B cell (primary cell): ENCODE data around the gene PRRG2. TPM values are rescaled to one million over a fixed set of nuclear protein-coding genes. Genes with fewer than 3 reads are reported as not detected.

Source experiments
- ATAC-seq: fragments of 200-7000 bp; cut with Tn5 transposase; one replicate; pipeline ENCODE4 v1.10.0; 2021; ENCODE audit warnings: low read depth, mild to moderate bottlenecking, moderate number of reproducible peaks, moderate library complexity
- CTCF ChIA-PET: fragments of 350-600 bp; sonication (Branson Sonifier 250); formaldehyde crosslinking; loops from one replicate; lab custom pipeline; 2021; ENCODE audit warnings: antibody characterized with exemption, inconsistent platforms; lab: Charles Lee
- POLR2A ChIA-PET: fragments of 350-600 bp; sonication (Branson Sonifier 250); formaldehyde crosslinking; loops from one replicate; lab custom pipeline; 2021; ENCODE audit warnings: antibody characterized with exemption; lab: Charles Lee
- DNase-seq: peaks from one replicate; pipeline ENCODE4 v3.0.0; 2013
- H2AFZ ChIP-seq: 2 replicates; pipeline ENCODE4 v1.6.1; 2012; ENCODE audit warnings: mild to moderate bottlenecking, low read depth, low read length; ENCODE audit not compliant: insufficient read depth, poor library complexity, severe bottlenecking
- H3K27ac ChIP-seq, 2 donors: 1 replicate in 1 of 2; 2 replicates in 1 of 2; pipeline ENCODE4 v1.5.1; 2012 to 2013; ENCODE audit warnings: low read length in 2 of 2, mild to moderate bottlenecking in 2 of 2, moderate library complexity in 1 of 2
- H3K27me3 ChIP-seq, 4 experiments: fragments of 200-600 bp in 1 of 4; sonication (generic) in 1 of 4; replicated peaks in 1 of 4; 1 replicate in 2 of 4; 2 replicates in 2 of 4; pipeline versions ENCODE4 v1.6.1 to v1.7.0; 2013 to 2016; ENCODE audit warnings: low read length in 3 of 4, mild to moderate bottlenecking in 2 of 4, mixed read lengths in 1 of 4, moderate library complexity in 1 of 4; ENCODE audit not compliant: insufficient read depth in 4 of 4, control insufficient read depth in 3 of 4; ENCODE audit errors: control extremely low read depth in 1 of 4
- H3K36me3 ChIP-seq, 2 experiments: replicated peaks in 1 of 2; 1 replicate in 1 of 2; 2 replicates in 1 of 2; pipeline versions ENCODE4 v1.6.1 to v1.7.1; 2013; ENCODE audit warnings: low read length in 1 of 2; ENCODE audit not compliant: insufficient read depth in 2 of 2, control insufficient read depth in 1 of 2; ENCODE audit errors: control extremely low read depth in 1 of 2, extremely low read depth in 1 of 2
- H3K4me1 ChIP-seq, 2 donors: fragments of 200-600 bp in 1 of 2; sonication (generic) in 1 of 2; 1 replicate in 1 of 2; 2 replicates in 1 of 2; pipeline versions ENCODE4 v1.5.1 to v1.6.1; 2013 to 2017; ENCODE audit warnings: low read length in 2 of 2; ENCODE audit not compliant: control insufficient read depth in 2 of 2, insufficient read depth in 2 of 2
- H3K4me2 ChIP-seq: replicated peaks from 2 replicates; pipeline ENCODE3; 2012; ENCODE audit warnings: mild to moderate bottlenecking, low read depth, low read length; ENCODE audit not compliant: poor library complexity, severe bottlenecking
- H3K4me3 ChIP-seq, 5 experiments: fragments of 200-600 bp in 1 of 5; sonication (generic) in 1 of 5; 1 replicate in 3 of 5; 2 replicates in 2 of 5; pipeline versions ENCODE4 v1.5.1 to v1.7.0; 2011 to 2016; ENCODE audit warnings: low read length in 4 of 5, mild to moderate bottlenecking in 4 of 5, low read depth in 2 of 5, control low read depth in 1 of 5, moderate library complexity in 1 of 5; ENCODE audit not compliant: insufficient read depth in 1 of 5; ENCODE audit errors: control extremely low read depth in 1 of 5, extremely low read depth in 1 of 5
- H3K79me2 ChIP-seq: fragments of 200-600 bp; sonication (generic); one replicate; pipeline ENCODE4 v1.6.0; 2016; ENCODE audit warnings: low read length; ENCODE audit not compliant: control insufficient read depth, insufficient read depth
- H3K9ac ChIP-seq: fragments of 200-600 bp; sonication (generic); 2 replicates; pipeline ENCODE4 v1.6.1; 2017; ENCODE audit warnings: mild to moderate bottlenecking, low read length, moderate library complexity
- H3K9me3 ChIP-seq, 3 donors: one replicate each; pipeline versions ENCODE4 v1.6.1 to v1.7.1; 2013; ENCODE audit warnings: low read length in 2 of 3; ENCODE audit not compliant: control insufficient read depth in 2 of 3, insufficient read depth in 1 of 3; ENCODE audit errors: control extremely low read depth in 1 of 3
- H4K20me1 ChIP-seq: 2 replicates; pipeline ENCODE4 v1.6.0; 2012; ENCODE audit warnings: mild to moderate bottlenecking, low read length; ENCODE audit not compliant: insufficient read depth, control insufficient read depth, poor library complexity, severe bottlenecking
- H3K27ac Mint-ChIP-seq: one replicate; pipeline ENCODE4 v1.8.0; 2021; ENCODE audit warnings: mixed read lengths
- H3K27me3 Mint-ChIP-seq: one replicate; pipeline ENCODE4 v1.8.0; 2021; ENCODE audit warnings: mixed read lengths
- H3K4me1 Mint-ChIP-seq: one replicate; pipeline ENCODE4 v1.8.0; 2021; ENCODE audit warnings: mixed read lengths
- H3K4me3 Mint-ChIP-seq: one replicate; pipeline ENCODE4 v1.8.0; 2021; ENCODE audit warnings: mixed read lengths
- H3K9me3 Mint-ChIP-seq: one replicate; pipeline ENCODE4 v1.8.0; 2022; ENCODE audit warnings: mixed read lengths; ENCODE audit not compliant: insufficient read depth
- CTCF ChIP-seq: fragments of 200-600 bp; IDR thresholded peaks from one replicate; pipeline ENCODE4 v1.8.0; 2022; ENCODE audit warnings: antibody characterized with exemption, mild to moderate bottlenecking
- EZH2 ChIP-seq: IDR thresholded peaks from 2 replicates; pipeline ENCODE4 v1.6.1; 2012; ENCODE audit warnings: borderline replicate concordance, low read depth, mild to moderate bottlenecking, moderate library complexity, low read length; ENCODE audit not compliant: insufficient read depth, poor library complexity, severe bottlenecking
- WGBS: methylation state at CpG from one replicate; pipeline ENCODE4 v1.1.5; 2013; ENCODE audit warnings: missing lambda C conversion rate; ENCODE audit not compliant: insufficient coverage; 5-methylcytosine and 5-hydroxymethylcytosine counted together
- intact Hi-C: fragments of 100-400 bp; cut with micrococcal nuclease; formaldehyde crosslinking; loops from one replicate; pipeline ENCODE4 v1.10.0; 2022
- polyA plus RNA-seq: library from polyadenylated mRNA; depleted of rRNA; stranded (reverse); fragments of >200 nt; gene quantifications from 2 replicates; pipeline ENCODE4 v1.2.3, GENCODE V29; 2012
- total RNA-seq, 2 donors: library from RNA; stranded (reverse); fragments of 120-200 nt in 1 of 2; gene quantifications; 1 replicate in 1 of 2; 2 replicates in 1 of 2; pipeline versions ENCODE4 v1.2.3 to v1.2.4, GENCODE V29; 2013 to 2022

The PRRG2 gene
- total and polyA plus RNA-seq, 2 donors (not counting 1 experiment from before 2014, with no cell fraction given): 1.1 to 4.4 TPM

- Mint-ChIP-seq H3K27me3 (no peaks in the 10 kb centered on the region), H3K4me1 (no peaks in the 10 kb centered on the region), H3K4me3 (no peak overlapping the region), H3K9me3 (no peaks in the 10 kb centered on the region), H3K27ac (no peak overlapping the region)
- no peak for TF ChIP-seq EZH2
- TF ChIP-seq CTCF: no peak
- ATAC-seq: no peak
- Histone ChIP-seq H3K27me3 (no peaks in the 10 kb centered on the region), H3K9me3 (no peaks in the 10 kb centered on the region), H4K20me1 (peaks cover 1% of the 10 kb centered on the region), H3K79me2 (no peaks in the 10 kb centered on the region), H2AFZ (no peak overlapping the region), H3K36me3 (peaks cover 0 to 7% of the 10 kb centered on the region in 2 experiments), H3K4me1 (no peaks in the 10 kb centered on the region), H3K4me2 (no peak overlapping the region), H3K4me3 (no peak overlapping the region), H3K27ac (no peak overlapping the region), H3K9ac (no peak overlapping the region)
- POLR2A ChIA-PET: no interaction called here
- DNase-seq: no peak
- WGBS: 98% methylated on average over 8 of the region's 9 CpGs
- CTCF ChIA-PET: no interaction called here
- intact Hi-C loops: no loop called here
Measured at GRCh38 chr19:49629659-49630058, 48.5 kb downstream of the PRRG2 start.

- Histone ChIP-seq H3K27ac (no peak overlapping the region), H3K79me2 (no peaks in the 10 kb centered on the region), H4K20me1 (no peaks in the 10 kb centered on the region), H2AFZ (no peak overlapping the region), H3K9ac (no peak overlapping the region), H3K4me2 (no peak overlapping the region), H3K27me3 (no peaks in the 10 kb centered on the region), H3K4me1 (no peaks in the 10 kb centered on the region), H3K36me3 (peaks cover 0 to 3% of the 10 kb centered on the region in 2 experiments), H3K4me3 (no peak overlapping the region), H3K9me3 (no peaks in the 10 kb centered on the region)
- ATAC-seq (no peak), DNase-seq (no peak)
- Mint-ChIP-seq H3K9me3 (no peaks in the 10 kb centered on the region), H3K27me3 (no peaks in the 10 kb centered on the region), H3K4me3 (no peak overlapping the region), H3K27ac (no peak overlapping the region), H3K4me1 (no peaks in the 10 kb centered on the region)
- no peak for TF ChIP-seq CTCF
- CTCF ChIA-PET: interaction anchor here (0.6 kb wide), 1 partner anchor 536 kb away, joined by 3 read pairs; no protein-coding TSS in a partner anchor
- POLR2A ChIA-PET: interaction anchor here (1.2 kb wide), 1 partner anchor 38 kb away, joined by 5 read pairs; no protein-coding TSS in a partner anchor
- WGBS: 65% methylated on average over 2 of the region's 9 CpGs
- intact Hi-C loops: no loop called here
Measured at GRCh38 chr19:49631014-49631588, 50.0 kb downstream of the PRRG2 start.
